Neutrophil (primary cell): ENCODE data around the gene SLC28A1.

Source experiments
- H3K27ac ChIP-seq: fragments of 200-600 bp; sonication (generic); 2 replicates; pipeline ENCODE4 v1.5.1; 2016; ENCODE audit warnings: mild to moderate bottlenecking, moderate library complexity
- H3K27me3 ChIP-seq: fragments of 200-600 bp; sonication (generic); 2 replicates; pipeline ENCODE4 v1.6.0; 2016; ENCODE audit warnings: mild to moderate bottlenecking
- H3K36me3 ChIP-seq: fragments of 200-600 bp; sonication (generic); 2 replicates; pipeline ENCODE4 v1.5.1; 2017
- H3K4me1 ChIP-seq, 2 experiments: fragments of 200-600 bp in 1 of 2; sonication (generic) in 1 of 2; 1 replicate in 1 of 2; 2 replicates in 1 of 2; pipeline versions ENCODE4 v1.5.1 to v1.6.1; 2013 to 2016; ENCODE audit warnings: low read depth in 1 of 2, low read length in 1 of 2, mild to moderate bottlenecking in 1 of 2, moderate library complexity in 1 of 2; ENCODE audit not compliant: control insufficient read depth in 1 of 2, insufficient read depth in 1 of 2
- H3K4me3 ChIP-seq, 2 experiments: fragments of 200-600 bp in 1 of 2; sonication (generic) in 1 of 2; 1 replicate in 1 of 2; 2 replicates in 1 of 2; pipeline ENCODE4 v1.5.1; 2013 to 2016; ENCODE audit warnings: low read depth in 1 of 2, low read length in 1 of 2, mild to moderate bottlenecking in 1 of 2, moderate library complexity in 1 of 2
- H3K9me3 ChIP-seq: fragments of 200-600 bp; sonication (generic); 2 replicates; pipeline ENCODE4 v1.5.1; 2016
- CTCF ChIP-seq: fragments of 200-600 bp; sonication (generic); IDR thresholded peaks from 2 replicates; pipeline ENCODE4 v1.5.1; 2016; ENCODE audit warnings: antibody characterized with exemption

SLC28A1 gene

GRCh38 chr15:84973492-84974460 is 89.3 kb downstream of the SLC28A1 start:
- Histone ChIP-seq H3K36me3 (no peaks in the 10 kb centered on the region), H3K4me3 (no peak overlapping the region), H3K4me1 (no peaks in the 10 kb centered on the region), H3K9me3 (no peaks in the 10 kb centered on the region), H3K27me3 (peaks cover 6% of the 10 kb centered on the region), H3K27ac (no peak overlapping the region)
- TF ChIP-seq CTCF: no peak

GRCh38 chr15:84975871-84976351 is 91.4 kb downstream of the SLC28A1 start:
- TF ChIP-seq CTCF: no peak
- Histone ChIP-seq H3K9me3 (no peaks in the 10 kb centered on the region), H3K36me3 (no peaks in the 10 kb centered on the region), H3K27me3 (peaks cover 20% of the 10 kb centered on the region), H3K27ac (no peak overlapping the region), H3K4me1 (peaks cover 7 to 9% of the 10 kb centered on the region in 2 experiments), H3K4me3 (no peak overlapping the region)

- no peaks in the 10 kb centered on the region for H3K9me3 ChIP-seq
- TF ChIP-seq CTCF: no peak
- peaks cover 20% of the 10 kb centered on the region for H3K27me3 ChIP-seq
- H3K27ac ChIP-seq: no peak overlapping the region
- no peaks in the 10 kb centered on the region for H3K36me3 ChIP-seq
- H3K4me3 ChIP-seq: no peak overlapping the region
- peaks cover 7 to 9% of the 10 kb centered on the region in 2 experiments for H3K4me1 ChIP-seq
Observed at GRCh38 chr15:84976746-84977345, 92.4 kb downstream of the SLC28A1 start.

- no peak overlapping the region for H3K27ac ChIP-seq
Observed at GRCh38 chr15:84979651-84980050, 95.2 kb downstream of the SLC28A1 start.

More at GRCh38 chr15:84979651-84980050, 95.2 kb downstream of the SLC28A1 start:
- Histone ChIP-seq H3K27me3 (peaks cover 36% of the 10 kb centered on the region), H3K9me3 (no peaks in the 10 kb centered on the region), H3K4me1 (peaks cover 16 to 20% of the 10 kb centered on the region in 2 experiments), H3K4me3 (peak overlapping the region; percentile 79 to 93), H3K36me3 (no peaks in the 10 kb centered on the region)
- TF ChIP-seq CTCF: no peak
